GM12878 (cell line): ENCODE data around the gene SLC22A12. TPM values are rescaled to one million over a fixed set of nuclear protein-coding genes. Genes with fewer than 3 reads are reported as not detected.

Experiments
- ATAC-seq: fragments of 200-7000 bp; cut with Tn5 transposase; 3 replicates; pipeline ENCODE4 v1.9.1; 2020; ENCODE audit warnings: mild to moderate bottlenecking, moderate library complexity
- BruUV-seq: library from RNA; stranded (reverse); fragments of 400-500 nt; replicated peaks from 2 replicates; lab custom pipeline; 2021; lab: Mats Ljungman, UMichigan
- CTCF ChIA-PET: fragments of 300-600 bp; sonication (Branson Sonifier 250); formaldehyde crosslinking; extraction: SDS; loops from one replicate; lab custom pipeline; 2021; ENCODE audit warnings: inconsistent platforms; lab: Yijun Ruan, JAX
- POLR2A ChIA-PET: fragments of 350-600 bp; formaldehyde crosslinking; extraction: SDS; loops from one replicate; lab custom pipeline; 2021; ENCODE audit warnings: inconsistent platforms; lab: Charles Lee
- RAD21 ChIA-PET: fragments of 300-600 bp; sonication (Branson Sonifier 250); formaldehyde crosslinking; loops from one replicate; lab custom pipeline; 2023; ENCODE audit warnings: antibody characterized with exemption; ENCODE audit not compliant: unreplicated experiment; lab: Charles Lee
- SMC1A ChIA-PET: fragments of 300-600 bp; sonication (Branson Sonifier 250); formaldehyde crosslinking; loops from one replicate; lab custom pipeline; 2023; ENCODE audit not compliant: unreplicated experiment, uncharacterized antibody; lab: Charles Lee
- DNase-seq: peaks from one replicate; pipeline ENCODE4 v3.0.0-alpha.2; 2011; ENCODE audit warnings: low read depth, low spot score
- FAIRE-seq: peaks from 3 replicates; lab custom pipeline; 2011; peaks lifted over from hg19 to GRCh38; lab: Jason Lieb, UNC
- H2AFZ ChIP-seq: 2 replicates; pipeline ENCODE4 v1.6.0; 2011; ENCODE audit warnings: low read depth, low read length, control low read depth; ENCODE audit not compliant: control insufficient read depth
- H3K27ac ChIP-seq: 2 replicates; pipeline ENCODE4 v1.5.1; 2011; ENCODE audit warnings: control low read depth; ENCODE audit not compliant: control insufficient read depth, insufficient read depth
- H3K27me3 ChIP-seq, 2 experiments: replicated peaks in 1 of 2; 2 replicates each; pipeline versions ENCODE4 v1.6.0 to v1.6.1; 2011; ENCODE audit warnings: low read length in 1 of 2; ENCODE audit not compliant: control insufficient read depth in 2 of 2, insufficient read depth in 2 of 2
- H3K36me3 ChIP-seq, 2 experiments: 2 replicates each; pipeline ENCODE4 v1.5.1; 2011; ENCODE audit warnings: low read length in 1 of 2; ENCODE audit not compliant: control insufficient read depth in 2 of 2, insufficient read depth in 2 of 2
- H3K4me1 ChIP-seq: 2 replicates; pipeline ENCODE4 v1.6.1; 2011; ENCODE audit warnings: mild to moderate bottlenecking, low read length, moderate library complexity, mixed read lengths; ENCODE audit not compliant: control insufficient read depth, insufficient read depth
- H3K4me2 ChIP-seq: 2 replicates; pipeline ENCODE4 v1.6.0; 2011; ENCODE audit warnings: control low read depth; ENCODE audit not compliant: control insufficient read depth, insufficient read depth
- H3K4me3 ChIP-seq: fragments of 200-600 bp; sonication (generic); 2 replicates; pipeline ENCODE4 v1.5.1; 2016
- H3K79me2 ChIP-seq: 2 replicates; pipeline ENCODE4 v1.6.0; 2011; ENCODE audit warnings: low read length; ENCODE audit not compliant: control insufficient read depth, insufficient read depth
- H3K9ac ChIP-seq: 2 replicates; pipeline ENCODE4 v1.8.0; 2011; ENCODE audit warnings: low read length, control low read depth, mixed read lengths; ENCODE audit not compliant: control insufficient read depth, insufficient read depth
- H3K9me3 ChIP-seq: replicated peaks from 3 replicates; pipeline ENCODE4 v1.5.1; 2011; ENCODE audit warnings: mild to moderate bottlenecking, low read length; ENCODE audit not compliant: control insufficient read depth, insufficient read depth
- H4K20me1 ChIP-seq: 2 replicates; pipeline ENCODE4 v1.6.0; 2011; ENCODE audit not compliant: control insufficient read depth, insufficient read depth
- BMI1 ChIP-seq: fragments of 450-650 bp; IDR thresholded peaks from 2 replicates; pipeline ENCODE4 v1.6.1; 2016; ENCODE audit warnings: mild to moderate bottlenecking, moderate library complexity, borderline replicate concordance
- CHD1 ChIP-seq: IDR thresholded peaks from 2 replicates; pipeline ENCODE4 v1.6.1; 2012; ENCODE audit warnings: low read depth, low read length, improper control_type of control experiment
- CREB1 ChIP-seq: IDR thresholded peaks from 2 replicates; pipeline ENCODE4 v1.6.1; 2012; ENCODE audit warnings: low read depth, mild to moderate bottlenecking, inconsistent platforms
- NBN ChIP-seq: fragments of 450-650 bp; IDR thresholded peaks from 2 replicates; pipeline ENCODE4 v1.6.1; 2016
- POU2F2 ChIP-seq: IDR thresholded peaks from 3 replicates; pipeline ENCODE4 v1.6.1; 2011; ENCODE audit warnings: low read depth, mild to moderate bottlenecking, low read length, borderline replicate concordance
- RBBP5 ChIP-seq: fragments of 200-600 bp; sonication (generic); conservative IDR thresholded peaks from 2 replicates; pipeline ENCODE4 v1.6.1; 2016
- RELB ChIP-seq: fragments of 450-650 bp; IDR thresholded peaks from 2 replicates; pipeline ENCODE4 v1.6.1; 2017; ENCODE audit warnings: low read depth, mild to moderate bottlenecking, moderate library complexity
- SMAD5 ChIP-seq: IDR thresholded peaks from 2 replicates; pipeline ENCODE4 v1.6.1; 2016; ENCODE audit warnings: antibody characterized with exemption, low read depth
- TCF12 ChIP-seq: IDR thresholded peaks from 2 replicates; pipeline ENCODE4 v1.6.1; 2011; ENCODE audit warnings: low read depth, mild to moderate bottlenecking, low read length
- ZBED1 ChIP-seq: IDR thresholded peaks from 2 replicates; pipeline ENCODE4 v1.6.1; 2016; ENCODE audit warnings: borderline replicate concordance
- ZNF592 ChIP-seq: fragments of 450-650 bp; IDR thresholded peaks from 2 replicates; pipeline ENCODE4 v1.6.1; 2017; ENCODE audit warnings: mild to moderate bottlenecking, moderate library complexity
- WGBS: methylation state at CpG from one replicate; pipeline ENCODE4 v1.1.6; 2016; ENCODE audit warnings: low lambda C conversion rate; ENCODE audit not compliant: insufficient replicate concordance, insufficient coverage; ENCODE audit errors: missing lambda C conversion rate; 5-methylcytosine and 5-hydroxymethylcytosine counted together
- in situ Hi-C: fragments of 300-500 bp; cut with MboI; formaldehyde crosslinking; loops from 9 replicates; pipeline ENCODE4 v1.14.3; 2018; ENCODE audit warnings: mixed read lengths
- intact Hi-C: fragments of 100-400 bp; cut with micrococcal nuclease; formaldehyde crosslinking; loops from one replicate; pipeline ENCODE4 v1.14.2; 2022; ENCODE audit not compliant: unreplicated experiment
- polyA plus RNA-seq, 11 experiments: library from polyadenylated mRNA; depleted of rRNA in 4 of 11; unstranded in 6 of 11; stranded (reverse) in 5 of 11; fragments of >200 nt; fragmentation: Nextera tagmentation in 4 of 11; fragmentation: Illumina TruSeq in 1 of 11; extraction: Ambion mirVana in 4 of 11; extraction: Trizol in 1 of 11; gene quantifications; 1 replicate in 1 of 11; 2 replicates in 10 of 11; pipeline versions ENCODE4 v1.2.1 to v1.2.3, GENCODE V29; 2011 to 2016; ENCODE audit warnings: inconsistent platforms in 2 of 11, missing spikeins in 2 of 11, low read depth in 1 of 11
- total RNA-seq, 4 experiments: library from RNA; depleted of rRNA in 3 of 4; stranded (reverse); fragments of >200 nt in 3 of 4; fragmentation: Illumina TruSeq in 1 of 4; extraction: Trizol in 1 of 4; gene quantifications; 2 replicates each; pipeline versions ENCODE4 v1.2.1 to v1.2.3, GENCODE V29; 2013 to 2021
- TF ChIP-seq, protein P1 (sequence below): fragments of 450-650 bp; IDR thresholded peaks from 2 replicates; pipeline ENCODE4 v1.6.1; 2016; ENCODE audit warnings: mild to moderate bottlenecking
- TF ChIP-seq, protein P2 (sequence below): IDR thresholded peaks from 2 replicates; pipeline ENCODE4 v1.6.1; 2011; ENCODE audit warnings: mild to moderate bottlenecking, low read depth, low read length, moderate library complexity; ENCODE audit not compliant: insufficient replicate concordance

Gene SLC22A12
- total and polyA plus RNA-seq, 10 of the 15 experiments (the other 5 are each of a cell fraction or from before 2014, with no cell fraction given) = not detected

DNA sequence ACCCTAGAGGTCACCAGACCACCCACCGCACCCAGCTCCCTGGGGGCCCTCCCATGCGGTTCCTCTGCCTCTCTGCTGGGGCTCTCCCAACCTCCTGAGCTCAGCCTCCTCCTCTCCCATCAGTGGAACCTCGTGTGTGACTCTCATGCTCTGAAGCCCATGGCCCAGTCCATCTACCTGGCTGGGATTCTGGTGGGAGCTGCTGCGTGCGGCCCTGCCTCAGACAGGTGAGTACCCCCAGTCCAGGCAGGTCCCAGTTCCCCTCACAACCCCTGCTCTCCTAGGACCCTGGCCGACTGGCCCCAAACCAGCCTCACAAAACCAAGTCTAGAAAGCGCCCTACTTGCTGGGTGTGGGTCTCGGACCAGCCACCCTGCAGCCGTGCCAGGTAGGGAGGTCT, 1.6 kb downstream of the SLC22A12 start:
- BruUV-seq = no TSS peak
- in situ Hi-C loops = no loop called here
- Histone ChIP-seq H3K4me3 (no peak overlapping the region), H2AFZ (no peak overlapping the region), H3K9me3 (no peaks in the 10 kb centered on the region; the same call in 1 of the 3 replicates), H3K27ac (no peak overlapping the region), H3K27me3 (no peaks in the 10 kb centered on the region), H3K4me1 (no peaks in the 10 kb centered on the region), H3K4me2 (no peak overlapping the region), H4K20me1 (no peaks in the 10 kb centered on the region), H3K36me3 (no peaks in the 10 kb centered on the region), H3K9ac (no peak overlapping the region), H3K79me2 (no peaks in the 10 kb centered on the region)
- FAIRE-seq = no peak
- ATAC-seq = no peak
- ChIA-PET RAD21 (no interaction called here), CTCF (no interaction called here), POLR2A (no interaction called here), SMC1A (no interaction called here)
- no peak for DNase-seq
- no peak for TF ChIP-seq ZNF592
- no peak for TF ChIP-seq NBN
- no peak for TF ChIP-seq SMAD5
- TF ChIP-seq, protein P1, sequence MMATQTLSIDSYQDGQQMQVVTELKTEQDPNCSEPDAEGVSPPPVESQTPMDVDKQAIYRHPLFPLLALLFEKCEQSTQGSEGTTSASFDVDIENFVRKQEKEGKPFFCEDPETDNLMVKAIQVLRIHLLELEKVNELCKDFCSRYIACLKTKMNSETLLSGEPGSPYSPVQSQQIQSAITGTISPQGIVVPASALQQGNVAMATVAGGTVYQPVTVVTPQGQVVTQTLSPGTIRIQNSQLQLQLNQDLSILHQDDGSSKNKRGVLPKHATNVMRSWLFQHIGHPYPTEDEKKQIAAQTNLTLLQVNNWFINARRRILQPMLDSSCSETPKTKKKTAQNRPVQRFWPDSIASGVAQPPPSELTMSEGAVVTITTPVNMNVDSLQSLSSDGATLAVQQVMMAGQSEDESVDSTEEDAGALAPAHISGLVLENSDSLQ = no peak
- no peak for TF ChIP-seq TCF12
- TF ChIP-seq ZBED1 = no peak
- no peak for TF ChIP-seq CREB1
- no peak for TF ChIP-seq POU2F2
- TF ChIP-seq RELB = no peak
- TF ChIP-seq, protein P2, sequence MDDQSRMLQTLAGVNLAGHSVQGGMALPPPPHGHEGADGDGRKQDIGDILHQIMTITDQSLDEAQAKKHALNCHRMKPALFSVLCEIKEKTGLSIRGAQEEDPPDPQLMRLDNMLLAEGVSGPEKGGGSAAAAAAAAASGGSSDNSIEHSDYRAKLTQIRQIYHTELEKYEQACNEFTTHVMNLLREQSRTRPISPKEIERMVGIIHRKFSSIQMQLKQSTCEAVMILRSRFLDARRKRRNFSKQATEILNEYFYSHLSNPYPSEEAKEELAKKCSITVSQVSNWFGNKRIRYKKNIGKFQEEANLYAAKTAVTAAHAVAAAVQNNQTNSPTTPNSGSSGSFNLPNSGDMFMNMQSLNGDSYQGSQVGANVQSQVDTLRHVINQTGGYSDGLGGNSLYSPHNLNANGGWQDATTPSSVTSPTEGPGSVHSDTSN = no peak
- no peak for TF ChIP-seq RBBP5
- no peak for TF ChIP-seq BMI1
- TF ChIP-seq CHD1 = no peak
- 21% methylated on average over 9 of the region's 9 CpGs for WGBS
- intact Hi-C loops = no loop called here
